GM12865 (cell line): Measurements from ENCODE around the gene MKI67.

Experiments used
- DNase-seq: peaks from one replicate; pipeline ENCODE4 v3.0.0; 2010; ENCODE audit warnings: low read depth
- H3K4me3 ChIP-seq: 2 replicates; pipeline ENCODE4 v1.5.1; 2011; ENCODE audit warnings: mild to moderate bottlenecking, low read depth, low read length, control low read depth
- CTCF ChIP-seq: IDR thresholded peaks from 2 replicates; pipeline ENCODE4 v1.5.1; 2011; ENCODE audit warnings: low read length, control low read depth, low read depth, inconsistent platforms; ENCODE audit not compliant: insufficient read depth; ENCODE audit errors: missing control alignments

MKI67 gene

GRCh38 chr10:128109707-128110106 is 16.5 kb downstream of the MKI67 start:
- no peak for DNase-seq
- TF ChIP-seq CTCF = no peak
- H3K4me3 ChIP-seq = no peak overlapping the region

DNA sequence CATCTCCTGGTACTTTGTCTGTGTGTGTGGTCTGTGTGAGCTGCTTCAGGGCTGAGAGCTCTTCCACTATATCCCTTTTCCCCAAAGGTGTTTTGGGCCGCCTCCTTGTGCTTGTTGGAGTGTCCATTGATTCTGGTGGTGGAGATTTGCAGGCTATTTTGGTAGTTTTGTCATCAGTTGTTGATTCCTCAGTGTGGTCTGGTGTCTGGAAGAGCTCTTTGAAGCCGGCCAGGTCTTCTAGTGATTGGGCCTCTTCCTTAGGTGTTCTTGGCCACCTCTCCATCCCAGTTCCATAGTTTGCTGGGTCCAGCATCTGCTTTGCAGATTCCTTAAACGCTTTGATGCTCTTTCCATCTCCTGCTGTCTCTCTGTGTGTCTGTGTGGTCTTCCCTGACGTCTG is 20.8 kb downstream of the MKI67 start:
- no peak for DNase-seq
- TF ChIP-seq CTCF = no peak
- no peak overlapping the region for H3K4me3 ChIP-seq

DNA sequence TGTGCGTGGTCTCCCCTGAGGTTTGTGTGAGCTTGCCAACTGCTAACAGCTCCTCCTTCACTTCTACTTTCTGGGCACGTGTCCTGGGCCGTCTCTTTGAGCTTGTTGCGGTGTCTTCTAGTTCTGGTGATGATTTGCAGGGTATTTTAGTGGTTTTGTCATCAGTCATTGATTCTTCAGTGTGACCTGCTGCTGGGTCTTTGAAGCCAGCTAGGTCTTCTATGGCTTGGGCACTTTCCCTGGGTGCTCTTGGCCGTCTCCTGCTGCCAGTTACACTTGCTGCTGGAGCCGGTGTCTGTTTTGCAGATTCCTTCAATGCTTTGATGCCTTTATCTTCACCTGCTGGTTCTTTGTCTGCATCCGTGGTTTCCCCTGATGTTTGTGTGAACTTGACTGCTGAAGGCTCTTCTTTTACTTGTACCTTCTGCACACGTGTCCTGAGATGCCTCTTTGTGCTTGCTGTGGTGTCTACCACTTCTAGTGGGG is 23.0 kb downstream of the MKI67 start:
- DNase-seq = no peak
- TF ChIP-seq CTCF = no peak
- no peak overlapping the region for H3K4me3 ChIP-seq

DNA sequence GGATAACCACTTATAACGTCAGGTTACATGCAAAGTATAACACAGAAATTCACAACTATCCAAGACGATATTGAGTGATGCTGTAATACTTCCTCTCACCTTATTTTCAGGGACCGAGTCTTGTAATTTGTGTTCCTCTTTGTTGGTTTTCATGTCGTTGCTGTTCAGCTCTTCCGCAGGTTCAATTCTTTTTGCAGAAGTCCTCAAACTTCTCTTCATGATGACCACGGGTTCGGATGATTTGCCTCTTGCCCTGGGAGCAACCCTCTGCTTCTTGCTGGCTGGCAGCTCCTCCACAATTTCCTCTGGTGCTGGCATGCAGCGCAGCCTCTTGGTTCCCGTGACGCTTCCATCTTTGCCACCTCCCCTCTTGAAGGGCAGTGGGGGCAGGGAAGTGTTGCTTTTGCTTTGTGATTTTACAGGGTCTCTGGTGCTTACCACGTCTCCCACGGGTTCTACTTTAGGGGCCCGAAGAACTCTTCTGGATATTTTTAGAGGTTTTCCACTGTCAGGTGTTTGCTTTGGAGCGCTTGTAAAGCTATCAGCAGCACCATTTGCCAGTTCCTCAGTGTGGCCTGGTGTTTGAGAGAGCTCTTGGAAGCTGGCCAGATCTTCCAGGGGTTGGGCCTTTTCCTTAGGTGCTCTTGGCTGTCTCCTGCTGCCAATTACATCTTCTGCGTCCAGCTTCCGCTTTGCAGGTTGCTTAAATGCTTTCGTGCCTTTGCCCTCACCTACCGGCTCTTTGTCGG is 23.6 kb downstream of the MKI67 start:
- H3K4me3 ChIP-seq = no peak overlapping the region
- TF ChIP-seq CTCF = no peak
- no peak for DNase-seq

DNA sequence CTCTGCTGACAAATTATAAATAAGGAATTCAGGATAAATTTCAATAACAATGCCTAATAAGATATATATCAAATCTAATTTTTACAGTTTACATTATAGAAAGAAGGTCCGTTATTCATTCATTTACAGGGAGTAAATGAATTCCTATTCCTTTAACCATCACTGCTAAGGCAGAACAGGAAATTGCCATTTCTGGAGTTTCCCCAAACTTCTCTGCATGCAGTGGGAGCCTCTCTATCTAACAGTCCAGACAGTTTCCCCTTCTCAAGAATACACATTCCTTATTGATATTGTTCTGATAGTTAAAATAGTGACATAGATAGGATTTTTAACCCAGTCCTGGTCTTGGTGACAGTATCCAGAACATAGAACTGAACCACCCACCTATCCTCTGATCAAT is 24.3 kb downstream of the MKI67 start:
- no peak overlapping the region for H3K4me3 ChIP-seq
- no peak for DNase-seq
- TF ChIP-seq CTCF = no peak

GRCh38 chr10:128099901-128100300 is 26.3 kb downstream of the MKI67 start:
- TF ChIP-seq CTCF = no peak
- DNase-seq = no peak
- no peak overlapping the region for H3K4me3 ChIP-seq

- DNase-seq = no peak
- no peak for TF ChIP-seq CTCF
- H3K4me3 ChIP-seq = no peak overlapping the region
These were observed 27.6 kb downstream of the MKI67 start for GRCh38 chr10:128098631-128099030.
